ENCODE measurements around the gene DNAJC4. TPM values are rescaled to one million over a fixed set of nuclear protein-coding genes. Genes with fewer than 3 reads are reported as not detected.

DNAJC4 gene
- polyA plus RNA-seq, 1 donor (not counting 4 experiments of a cell fraction or from before 2014, with no cell fraction given): 12.2 TPM

GRCh38 chr11:64220271-64220670 is 10.1 kb upstream of the DNAJC4 start:
- H3K9me1 ChIP-seq (ENCODE audit: control insufficient read depth, extremely low read depth, insufficient read depth, low read length): no peaks in the 10 kb centered on the region
- H3K36me3 ChIP-seq (ENCODE audit: control insufficient read depth in 2 of 2, extremely low read depth in 1 of 2, insufficient read depth in 2 of 2, low read length in 2 of 2): peaks cover 2 to 4% of the 10 kb centered on the region in 2 experiments
- TF ChIP-seq EZH2 (IDR thresholded peaks at IDR 0.05; ENCODE audit: low read length): no peak
- TF ChIP-seq CTCF (optimal IDR thresholded peaks at IDR 0.05 in 1 of 3, IDR thresholded peaks at IDR 0.05 in 1 of 3, conservative IDR thresholded peaks at IDR 0.05 in 1 of 3; ENCODE audit: extremely low read depth in 1 of 3, insufficient read depth in 2 of 3, low read length in 3 of 3): no peak
- no peak overlapping the region for H3K27ac ChIP-seq (ENCODE audit: control insufficient read depth, insufficient read depth, low read length)
- H3K27me3 ChIP-seq (ENCODE audit: control insufficient read depth, extremely low read depth, insufficient read depth, low read length): no peaks in the 10 kb centered on the region
- FAIRE-seq (no peak), DNase-seq (ENCODE audit: low read depth, low spot score) (no peak)
- H4K20me1 ChIP-seq (ENCODE audit: control insufficient read depth, extremely low read depth, insufficient read depth, low read length): no peaks in the 10 kb centered on the region
- H3K4me3 ChIP-seq (ENCODE audit: control insufficient read depth in 2 of 3, extremely low read depth in 1 of 3, insufficient read depth in 2 of 3, low read depth in 1 of 3, low read length in 3 of 3): no peak overlapping the region
- H2AFZ ChIP-seq (ENCODE audit: control insufficient read depth, low read length): no peak overlapping the region
- no peak overlapping the region for H3K9ac ChIP-seq (ENCODE audit: control insufficient read depth, extremely low read depth, insufficient read depth, low read length)
- H3K4me2 ChIP-seq (ENCODE audit: control insufficient read depth, extremely low read depth, insufficient read depth, low read depth, low read length): no peak overlapping the region
- no peaks in the 10 kb centered on the region for H3K79me2 ChIP-seq (ENCODE audit: control insufficient read depth, insufficient read depth, low read length)
- H3K9me3 ChIP-seq (ENCODE audit: control insufficient read depth, low read depth, low read length): no peaks in the 10 kb centered on the region
- H3K4me1 ChIP-seq (ENCODE audit: control insufficient read depth, extremely low read depth, insufficient read depth, low read length): peaks cover 11% of the 10 kb centered on the region
- dilution Hi-C loops (cut with MboI; ENCODE audit: extremely low pct_ligation_motif_present, low sequenced_read_pairs): no loop called here

GRCh38 chr11:64220798-64221197 is 9.6 kb upstream of the DNAJC4 start:
- TF ChIP-seq CTCF (optimal IDR thresholded peaks at IDR 0.05 in 1 of 3, IDR thresholded peaks at IDR 0.05 in 1 of 3, conservative IDR thresholded peaks at IDR 0.05 in 1 of 3; ENCODE audit: extremely low read depth in 1 of 3, insufficient read depth in 2 of 3, low read length in 3 of 3) (no peak), EZH2 (IDR thresholded peaks at IDR 0.05; ENCODE audit: low read length) (no peak)
- Histone ChIP-seq H3K4me1 (ENCODE audit: control insufficient read depth, extremely low read depth, insufficient read depth, low read length) (peaks cover 15% of the 10 kb centered on the region), H3K27me3 (ENCODE audit: control insufficient read depth, extremely low read depth, insufficient read depth, low read length) (no peaks in the 10 kb centered on the region), H3K4me3 (ENCODE audit: control insufficient read depth in 2 of 3, extremely low read depth in 1 of 3, insufficient read depth in 2 of 3, low read depth in 1 of 3, low read length in 3 of 3) (no peak overlapping the region), H3K79me2 (ENCODE audit: control insufficient read depth, insufficient read depth, low read length) (peaks cover 4% of the 10 kb centered on the region), H3K9ac (ENCODE audit: control insufficient read depth, extremely low read depth, insufficient read depth, low read length) (no peak overlapping the region), H3K9me3 (ENCODE audit: control insufficient read depth, low read depth, low read length) (no peaks in the 10 kb centered on the region), H3K4me2 (ENCODE audit: control insufficient read depth, extremely low read depth, insufficient read depth, low read depth, low read length) (no peak overlapping the region), H2AFZ (ENCODE audit: control insufficient read depth, low read length) (no peak overlapping the region), H3K27ac (ENCODE audit: control insufficient read depth, insufficient read depth, low read length) (no peak overlapping the region), H3K36me3 (ENCODE audit: control insufficient read depth in 2 of 2, extremely low read depth in 1 of 2, insufficient read depth in 2 of 2, low read length in 2 of 2) (peaks cover 2 to 4% of the 10 kb centered on the region in 2 experiments), H3K9me1 (ENCODE audit: control insufficient read depth, extremely low read depth, insufficient read depth, low read length) (no peaks in the 10 kb centered on the region), H4K20me1 (ENCODE audit: control insufficient read depth, extremely low read depth, insufficient read depth, low read length) (no peaks in the 10 kb centered on the region)
- dilution Hi-C loops (cut with MboI; ENCODE audit: extremely low pct_ligation_motif_present, low sequenced_read_pairs): no loop called here
- no peak for DNase-seq (ENCODE audit: low read depth, low spot score)
- no peak for FAIRE-seq
